Stimulated activated CD4-positive, alpha-beta T cell treated with anti-CD3 and anti-CD28 coated beads, Interleukin-2, amount 100 ng/mL, for 4 hours (primary cell): ENCODE measurements around the gene LBX1.
A peak's percentile ranks its signal among the peaks of the same experiment; 100 is the strongest.

Experiments used
- DNase-seq: peaks from one replicate; pipeline ENCODE4 v3.0.0-alpha.2; 2020; ENCODE audit warnings: low read depth

LBX1 gene

GRCh38 chr10:101224910-101225823 lies 4.1 kb downstream of the LBX1 start:
- DNase-seq = no peak

GRCh38 chr10:101224060-101224909 lies 5.0 kb downstream of the LBX1 start:
- DNase-seq = no peak

- no peak for DNase-seq
Measured at GRCh38 chr10:101223274-101224059, 5.8 kb downstream of the LBX1 start.

- no peak for DNase-seq
Measured at GRCh38 chr10:101222683-101223273, 6.5 kb downstream of the LBX1 start.

- no peak for DNase-seq
Measured at GRCh38 chr10:101221963-101222531, 7.2 kb downstream of the LBX1 start.

- no peak for DNase-seq
Measured at GRCh38 chr10:101221549-101221948, 7.7 kb downstream of the LBX1 start.

- no peak for DNase-seq
Measured at GRCh38 chr10:101219946-101220451, 9.3 kb downstream of the LBX1 start.

GRCh38 chr10:101219139-101219945 lies 9.9 kb downstream of the LBX1 start:
- DNase-seq = no peak

- DNase-seq = no peak
Measured at GRCh38 chr10:101218351-101219138, 10.7 kb downstream of the LBX1 start.

GRCh38 chr10:101217450-101218281 lies 11.6 kb downstream of the LBX1 start:
- DNase-seq = no peak

GRCh38 chr10:101217044-101217425 lies 12.2 kb downstream of the LBX1 start:
- no peak for DNase-seq

GRCh38 chr10:101216207-101217043 lies 12.8 kb downstream of the LBX1 start:
- DNase-seq = no peak

- no peak for DNase-seq
Measured at GRCh38 chr10:101215397-101216206, 13.7 kb downstream of the LBX1 start.

- DNase-seq = peak; percentile 65
Measured at GRCh38 chr10:101214446-101215396, 14.5 kb downstream of the LBX1 start.

GRCh38 chr10:101208543-101208942 lies 20.7 kb downstream of the LBX1 start:
- no peak for DNase-seq

GRCh38 chr10:101207026-101207425 lies 22.2 kb downstream of the LBX1 start:
- DNase-seq = no peak
